Stimulated activated CD8-positive, alpha-beta memory T cell treated with anti-CD3 and anti-CD28 coated beads, Interleukin-15, amount 100 ng/mL, for 48 hours (primary cell): ENCODE measurements around the gene TM9SF1.

ENCODE experiments used
- DNase-seq, 2 donors: peaks; one replicate each; pipeline ENCODE4 v3.0.0-alpha.2; 2020; ENCODE audit warnings: low read depth in 2 of 2

The TM9SF1 gene

DNA sequence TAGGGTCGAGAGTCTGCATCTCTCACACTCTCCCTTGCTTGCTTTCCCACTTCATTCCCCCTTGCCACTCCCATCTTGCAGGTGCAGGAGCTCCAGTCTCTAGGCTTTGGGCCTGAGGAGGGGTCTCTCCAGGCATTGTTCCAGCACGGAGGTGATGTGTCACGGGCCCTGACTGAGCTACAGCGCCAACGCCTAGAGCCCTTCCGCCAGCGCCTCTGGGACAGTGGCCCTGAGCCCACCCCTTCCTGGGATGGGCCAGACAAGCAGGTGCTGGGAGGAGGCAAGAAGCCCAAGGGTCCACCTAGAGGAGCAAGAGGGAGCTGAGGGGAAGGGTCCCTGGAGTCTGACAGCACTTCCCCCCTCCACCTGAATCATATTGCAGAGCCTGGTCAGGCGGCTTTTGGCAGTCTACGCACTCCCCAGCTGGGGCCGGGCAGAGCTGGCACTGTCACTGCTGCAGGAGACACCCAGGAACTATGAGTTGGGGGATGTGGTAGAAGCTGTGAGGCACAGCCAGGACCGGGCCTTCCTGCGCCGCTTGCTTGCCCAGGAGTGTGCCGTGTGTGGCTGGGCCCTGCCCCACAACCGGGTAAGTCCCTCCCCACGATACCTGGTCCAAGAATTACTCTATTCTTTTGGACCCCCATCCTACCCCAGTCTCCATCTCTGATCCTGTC is 43.7 kb downstream of the TM9SF1 start:
- DNase-seq, result no peak

DNA sequence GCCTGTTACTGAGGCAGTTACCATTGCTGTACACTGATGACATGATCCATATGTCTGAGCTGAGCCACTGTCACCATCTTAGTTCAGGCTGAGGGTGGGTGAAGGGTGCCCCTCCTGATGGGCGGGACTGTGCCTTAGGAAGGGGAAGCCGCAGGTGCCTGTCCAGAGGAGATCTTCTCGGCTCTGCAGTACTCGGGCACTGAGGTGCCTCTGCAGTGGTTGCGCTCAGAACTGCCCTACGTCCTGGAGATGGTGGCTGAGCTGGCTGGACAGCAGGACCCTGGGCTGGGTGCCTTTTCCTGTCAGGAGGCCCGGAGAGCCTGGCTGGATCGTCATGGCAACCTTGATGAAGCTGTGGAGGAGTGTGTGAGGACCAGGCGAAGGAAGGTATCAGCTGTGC is 44.2 kb downstream of the TM9SF1 start:
- DNase-seq, result no peak

DNA sequence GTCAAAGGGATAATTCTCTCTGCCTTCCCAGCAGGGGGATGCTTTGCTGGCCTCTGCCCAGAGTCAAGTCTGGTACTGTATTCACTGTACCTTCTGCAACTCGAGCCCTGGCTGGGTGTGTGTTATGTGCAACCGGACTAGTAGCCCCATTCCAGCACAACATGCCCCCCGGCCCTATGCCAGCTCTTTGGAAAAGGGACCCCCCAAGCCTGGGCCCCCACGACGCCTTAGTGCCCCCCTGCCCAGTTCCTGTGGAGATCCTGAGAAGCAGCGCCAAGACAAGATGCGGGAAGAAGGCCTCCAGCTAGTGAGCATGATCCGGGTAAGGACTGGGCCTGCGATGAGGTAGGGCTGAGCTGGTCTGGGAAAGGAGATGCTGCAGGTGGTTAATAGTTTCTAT is 44.7 kb downstream of the TM9SF1 start:
- no peak for DNase-seq

- DNase-seq, result no peak
Observed at GRCh38 chr14:24150061-24150460, 45.2 kb downstream of the TM9SF1 start.

- no peak for DNase-seq
Observed at GRCh38 chr14:24149302-24149969, 45.8 kb downstream of the TM9SF1 start.

DNA sequence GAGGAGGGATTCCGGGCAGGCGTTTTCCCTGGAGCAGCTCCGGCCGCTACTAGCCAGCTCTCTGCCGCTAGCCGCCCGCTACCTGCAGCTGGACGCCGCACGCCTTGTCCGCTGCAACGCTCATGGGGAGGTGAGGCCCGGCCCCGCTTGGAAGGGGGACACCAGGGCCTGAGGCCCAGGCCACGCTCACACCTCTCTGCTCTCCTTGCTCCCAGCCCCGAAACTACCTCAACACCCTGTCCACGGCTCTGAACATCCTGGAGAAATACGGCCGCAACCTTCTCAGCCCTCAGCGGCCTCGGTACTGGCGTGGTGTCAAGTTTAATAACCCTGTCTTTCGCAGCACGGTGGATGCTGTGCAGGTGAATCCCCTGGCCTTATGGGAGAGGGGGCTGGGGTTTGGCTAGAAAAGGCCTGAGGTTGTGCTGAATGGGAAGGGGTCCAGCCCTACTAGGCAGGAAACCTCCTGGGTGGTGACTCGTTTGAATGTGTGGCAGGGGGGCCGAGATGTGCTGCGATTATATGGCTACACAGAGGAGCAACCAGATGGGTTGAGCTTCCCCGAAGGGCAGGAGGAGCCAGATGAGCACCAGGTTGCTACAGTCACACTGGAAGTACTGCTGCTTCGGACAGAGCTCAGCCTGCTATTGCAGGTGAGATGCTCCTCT is 47.3 kb downstream of the TM9SF1 start:
- DNase-seq, result no peak

GRCh38 chr14:24146978-24147760 is 48.1 kb downstream of the TM9SF1 start, which contains the start of gene RNF31:
Gene RNF31, plus strand, starts transcription at chr14:24147498. Its CDS starts 201 bp downstream, at chr14:24147699.
- DNase-seq, result peak; percentile 97

GRCh38 chr14:24146453-24146977 is 48.7 kb downstream of the TM9SF1 start, which contains the start of gene PSME2:
Gene PSME2, minus strand, starts transcription at chr14:24146610. Its CDS starts 29 bp downstream, at chr14:24146581.
- peak; percentile 93 to 95 for DNase-seq

DNA sequence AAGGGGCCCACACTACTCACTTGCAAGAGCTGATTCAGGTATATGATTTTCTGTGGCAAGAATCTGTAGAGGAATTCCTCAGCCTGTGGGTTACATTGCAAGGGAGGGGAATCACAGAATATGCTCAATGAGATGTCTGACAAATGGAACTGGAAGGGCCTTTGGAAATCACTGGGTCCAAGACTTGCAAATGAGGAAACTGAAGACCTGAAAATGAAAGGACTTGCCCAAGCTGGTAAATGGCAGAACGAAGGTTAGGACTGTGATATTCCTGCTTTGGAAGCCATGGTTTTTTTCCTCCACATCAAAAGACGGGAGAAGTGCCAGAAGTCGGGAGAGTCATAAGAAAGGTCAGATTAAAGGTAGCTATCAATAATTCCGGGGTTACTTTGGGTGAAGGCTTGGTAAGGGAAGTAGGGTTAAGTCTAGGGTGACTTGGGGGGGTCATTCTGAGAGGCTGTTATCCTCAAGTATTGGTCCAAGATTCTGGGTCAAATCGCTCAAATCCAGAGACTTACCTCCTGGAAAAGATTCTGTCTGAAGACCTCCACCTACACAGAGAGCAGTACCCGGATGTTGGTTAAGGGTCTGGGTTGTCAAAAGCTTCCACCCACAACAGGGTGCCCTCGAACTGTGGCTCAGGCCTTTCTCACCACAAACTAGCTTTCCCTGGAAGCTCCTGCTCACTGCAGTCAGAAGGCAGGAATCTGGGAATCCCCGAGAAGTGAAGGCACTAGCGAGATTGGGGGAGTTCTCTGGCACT is 49.4 kb downstream of the TM9SF1 start:
- DNase-seq, result no peak

DNA sequence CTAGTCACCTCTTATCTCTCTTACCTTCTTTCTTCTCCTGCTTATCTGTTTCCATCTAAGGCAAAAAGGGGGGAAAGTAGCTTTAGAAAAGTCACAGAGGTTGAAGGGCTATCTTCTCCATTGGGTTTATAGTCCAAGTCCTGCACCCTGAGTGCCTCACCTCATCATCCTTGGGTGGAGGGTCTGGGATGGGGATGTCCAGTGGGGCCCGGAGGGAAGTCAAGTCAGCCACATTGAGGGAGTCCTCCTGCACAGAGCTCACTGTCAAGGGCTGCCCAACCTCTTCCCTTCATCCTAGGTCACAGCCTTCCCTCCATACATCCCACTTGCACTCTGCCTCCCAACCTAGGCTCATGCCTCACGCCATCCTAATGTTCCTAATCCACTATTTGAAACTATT is 50.0 kb downstream of the TM9SF1 start:
- no peak for DNase-seq

DNA sequence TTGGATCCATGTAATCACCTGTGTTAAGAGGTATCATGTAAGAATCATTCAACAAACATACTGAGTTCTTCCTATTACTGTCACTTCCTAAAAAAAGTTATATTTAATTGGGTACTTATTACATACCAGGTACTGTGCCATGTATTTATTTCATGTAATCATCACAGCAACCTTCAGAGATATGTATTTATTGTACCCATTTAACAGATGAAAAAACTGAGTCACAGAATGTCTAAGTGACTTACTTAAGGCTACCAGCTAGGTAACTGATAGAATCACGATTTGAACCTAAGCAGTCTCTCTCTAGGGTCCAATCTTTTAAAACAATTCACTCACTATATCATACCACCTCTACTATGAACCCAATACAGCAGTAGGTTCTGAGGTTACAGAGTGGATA is 50.8 kb downstream of the TM9SF1 start:
- no peak for DNase-seq

DNA sequence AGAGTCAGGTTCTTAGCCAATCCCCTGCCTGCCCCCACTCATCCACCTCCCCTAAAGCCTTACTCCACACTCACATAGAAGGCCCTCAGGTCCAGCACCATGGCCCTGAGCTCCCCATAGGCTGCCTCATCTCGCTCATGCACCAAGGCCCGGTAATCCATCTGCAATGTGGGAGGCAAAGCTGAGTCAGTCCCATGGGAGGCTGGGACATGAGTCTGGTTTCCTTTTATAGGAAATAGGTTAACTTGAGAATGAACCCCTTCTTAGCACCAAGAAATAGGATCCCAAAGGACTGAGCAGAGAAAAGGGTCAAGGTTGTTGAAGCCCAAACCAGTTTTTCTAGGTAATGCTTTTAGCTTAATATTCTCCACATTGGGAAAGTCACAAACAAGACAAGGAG is 51.7 kb downstream of the TM9SF1 start:
- DNase-seq, result no peak

DNA sequence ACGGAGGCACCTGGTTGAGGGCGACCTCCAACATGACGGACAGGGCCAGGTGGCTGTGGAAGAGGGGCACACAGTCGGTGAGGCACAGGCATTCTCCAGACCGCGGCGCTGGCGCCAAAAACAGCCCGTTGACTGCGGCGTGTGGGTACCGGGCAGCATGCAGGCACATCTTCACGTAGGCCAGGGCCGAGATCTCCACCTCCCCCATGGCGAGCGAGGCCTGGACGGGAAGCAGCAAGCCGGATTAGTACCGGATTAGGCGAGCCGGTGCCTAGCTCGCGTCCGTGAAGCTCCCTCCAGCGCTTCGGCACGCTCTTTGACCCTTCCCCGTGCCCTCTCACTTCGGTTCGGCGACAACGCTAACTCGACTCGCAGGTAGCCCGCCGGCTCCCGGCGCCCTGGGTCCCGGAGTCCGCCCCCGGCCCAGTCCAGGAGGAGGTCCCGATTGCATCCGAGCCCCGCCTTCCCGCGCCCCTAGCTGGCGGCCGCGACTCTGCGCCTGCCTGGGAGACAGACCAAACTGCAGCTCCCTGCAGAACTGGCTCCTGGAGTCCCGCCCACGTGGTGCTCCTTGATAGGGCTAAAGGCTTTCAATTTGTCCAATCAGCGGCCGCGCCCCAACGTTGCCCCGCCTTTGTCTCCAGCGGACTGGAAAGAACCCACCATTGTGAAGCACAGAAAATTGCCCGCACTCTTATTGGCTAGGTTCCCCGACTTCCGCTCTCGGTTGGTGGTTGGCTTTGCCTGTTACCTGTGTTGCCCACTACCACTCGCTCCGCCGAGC is 54.0 kb downstream of the TM9SF1 start, which contains the start of gene EMC9:
Gene EMC9, minus strand, starts transcription at position 495 of the 784 bp plus-strand sequence. Its CDS starts 287 bp downstream, at position 208.
- DNase-seq, result peak; percentile 100

DNA sequence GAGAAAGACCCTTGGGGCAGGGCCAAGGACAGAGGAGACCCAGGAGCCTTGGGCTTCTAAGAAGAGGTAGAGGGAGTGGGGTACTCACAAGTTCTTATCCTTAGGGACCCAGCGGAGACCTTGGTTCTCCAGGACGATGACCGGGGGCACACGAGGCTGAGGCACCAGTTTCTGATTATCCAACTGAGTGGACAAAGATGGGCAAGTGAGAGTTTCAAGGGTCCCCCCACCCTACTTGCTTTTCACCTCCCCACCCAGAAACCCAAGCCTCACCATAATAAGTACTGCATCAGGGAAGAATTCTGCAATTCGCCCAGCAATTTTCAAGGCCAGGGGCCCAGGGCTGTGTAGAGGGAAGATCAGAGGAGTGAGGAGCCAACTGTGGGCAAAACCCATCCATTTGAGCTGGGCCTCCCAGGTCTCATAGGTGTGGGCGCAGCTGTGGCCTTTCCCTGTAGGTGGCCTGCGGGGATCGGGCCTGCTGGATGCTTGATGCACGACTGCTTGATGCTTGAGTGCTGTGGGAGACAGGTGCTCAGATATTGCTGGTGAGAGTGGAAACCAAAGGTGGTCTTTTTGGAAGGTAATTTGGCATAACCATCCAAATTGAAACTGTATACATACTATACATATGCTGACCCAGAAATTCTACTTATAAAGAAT is 55.8 kb downstream of the TM9SF1 start:
- DNase-seq, result no peak
